Panc1 (cell line): ENCODE data around the gene BCR. TPM values are rescaled to one million over a fixed set of nuclear protein-coding genes. Genes with fewer than 3 reads are reported as not detected.

Source experiments
- total RNA-seq: library from RNA; stranded (reverse); gene quantifications from one replicate; pipeline ENCODE4 v1.2.1, GENCODE V29; 2021; ENCODE audit not compliant: unreplicated experiment

Gene BCR
- total RNA-seq, 1 experiment from 2014 or later = 32.1 TPM

Other genes with a start within 250 kb of the BCR start
- gene GNAZ, start 110.0 kb upstream of the BCR start, total RNA-seq = 11.9 TPM
- gene RSPH14, start 38.5 kb upstream of the BCR start, total RNA-seq = 0.57 TPM
- gene RAB36, start 35.0 kb upstream of the BCR start, total RNA-seq = 4.1 TPM